Measurements from ENCODE around the gene CCDC34.

The CCDC34 gene

DNA sequence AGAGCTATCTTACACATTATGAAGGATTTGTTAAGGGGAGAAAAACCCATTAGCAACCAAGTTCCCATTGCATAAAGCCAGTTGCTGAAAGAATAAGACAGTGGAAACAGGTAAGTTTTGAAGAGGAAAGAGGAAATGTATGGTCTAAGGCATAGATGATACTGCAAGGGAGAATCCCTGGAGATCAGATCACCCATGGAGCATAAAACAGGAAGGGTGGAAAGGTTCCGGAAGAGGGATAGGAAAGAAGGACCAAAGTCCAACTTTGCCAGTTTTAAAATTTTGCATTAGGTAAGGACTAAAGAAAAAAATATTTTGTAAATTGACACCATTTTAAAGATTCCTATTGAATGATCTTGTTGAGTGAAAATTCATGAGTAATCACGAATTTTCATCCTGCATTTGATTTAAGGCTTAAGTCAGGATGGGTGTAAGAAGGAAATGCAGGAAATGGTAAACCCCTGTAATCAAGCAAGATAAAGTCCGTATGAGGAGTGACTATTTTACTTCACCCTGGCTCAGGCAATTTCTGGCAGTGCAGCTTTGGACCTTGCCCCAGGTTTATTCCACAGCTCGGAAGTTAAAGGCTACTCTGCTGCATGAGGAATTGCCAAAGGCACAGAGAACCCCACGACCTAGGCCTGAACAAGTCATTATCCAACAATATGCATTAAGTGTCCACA is 70.9 kb downstream of the CCDC34 start:
- no peak for DNase-seq

GRCh38 chr11:27291302-27291889 is 71.6 kb downstream of the CCDC34 start:
- no peak for DNase-seq

GRCh38 chr11:27290261-27291050 is 72.6 kb downstream of the CCDC34 start:
- DNase-seq = no peak

All from amygdala (tissue), 56 donors.